ENCODE measurements around the gene NCEH1. TPM values are rescaled to one million over a fixed set of nuclear protein-coding genes. Genes with fewer than 3 reads are reported as not detected.

Gene NCEH1
- total RNA-seq, 1 experiment from 2014 or later, result 11.5 TPM

GRCh38 chr3:172629470-172629869 is 81.4 kb downstream of the NCEH1 start:
- CTCF ChIA-PET, result no interaction called here
- intact Hi-C loops (cut with micrococcal nuclease), result no loop called here
- POLR2A ChIA-PET, result no interaction called here
- H4K20me1 ChIP-seq (ENCODE audit: insufficient read depth), result no peaks in the 10 kb centered on the region
- no peak for TF ChIP-seq RAD21 (IDR thresholded peaks at IDR 0.05; ENCODE audit: low read depth)
- H3K9me3 ChIP-seq (ENCODE audit: control insufficient read depth in 1 of 2, insufficient read depth in 1 of 2, low read depth in 1 of 2, low read length in 2 of 2), result no peaks in the 10 kb centered on the region
- BruUV-seq (replicated peaks), result no TSS peak
- DNase-seq (ENCODE audit: low read depth, low spot score) (no peak), ATAC-seq (no peak)
- H3K4me2 ChIP-seq (ENCODE audit: low read length), result no peak overlapping the region
- no peak overlapping the region for H3K4me3 ChIP-seq (replicated peaks in 1 of 2; ENCODE audit: low read depth in 1 of 2, low read length in 2 of 2)
- H3K36me3 ChIP-seq (ENCODE audit: control insufficient read depth in 1 of 2, insufficient read depth in 2 of 2, low read length in 2 of 2), result no peaks in the 10 kb centered on the region; a peak in 1 of 4 replicates
- H3K9me2 ChIP-seq (ENCODE audit: insufficient read depth), result no peaks in the 10 kb centered on the region
- H3K9ac ChIP-seq (ENCODE audit: low read length), result no peak overlapping the region
- no peaks in the 10 kb centered on the region for H3K79me2 ChIP-seq (ENCODE audit: insufficient read depth, low read length)
- no peak overlapping the region for H2AFZ ChIP-seq (ENCODE audit: low read depth, low read length, poor library complexity, severe bottlenecking)
- peaks cover 4 to 12% of the 10 kb centered on the region in 2 experiments for H3K4me1 ChIP-seq (ENCODE audit: control insufficient read depth in 1 of 2, insufficient read depth in 2 of 2, low read length in 2 of 2)
- no peaks in the 10 kb centered on the region for H3K27me3 ChIP-seq (ENCODE audit: insufficient read depth, low read length)
- RAD21 ChIA-PET (ENCODE audit: low non-redundant PET in 1 of 2, low total read pairs in 2 of 2, uncharacterized antibody in 2 of 2, unreplicated experiment in 2 of 2), result no interaction called here
- H3K27ac ChIP-seq (ENCODE audit: low read depth, low read length), result no peak overlapping the region

GRCh38 chr3:172627057-172627809 is 83.6 kb downstream of the NCEH1 start:
- intact Hi-C loops (cut with micrococcal nuclease), result no loop called here
- BruUV-seq (replicated peaks), result no TSS peak
- peak overlapping the region; percentile 18; the same call in 1 of the 2 replicates for H3K4me2 ChIP-seq (ENCODE audit: low read length)
- TF ChIP-seq ZNF274 (IDR thresholded peaks at IDR 0.05; ENCODE audit: low read depth, low read length) (no peak), ELF1 (IDR thresholded peaks at IDR 0.05; ENCODE audit: borderline replicate concordance, low read depth) (no peak), EGR1 (IDR thresholded peaks at IDR 0.05; ENCODE audit: low read depth) (no peak), CEBPB (IDR thresholded peaks at IDR 0.05; ENCODE audit: low read depth) (no peak), REST (IDR thresholded peaks at IDR 0.05; ENCODE audit: low read depth) (no peak), TCF7L2 (IDR thresholded peaks at IDR 0.05; ENCODE audit: borderline replicate concordance, extremely low read depth, insufficient read depth, insufficient read length) (no peak), JUND (IDR thresholded peaks at IDR 0.05) (no peak), CBX3 (IDR thresholded peaks at IDR 0.05; ENCODE audit: low read depth) (no peak), EZH2 (IDR thresholded peaks at IDR 0.05) (no peak), MAX (IDR thresholded peaks at IDR 0.05) (no peak), ZFX (IDR thresholded peaks at IDR 0.05) (no peak), POLR2A (IDR thresholded peaks at IDR 0.05; ENCODE audit: borderline replicate concordance, extremely low read depth, insufficient read depth, insufficient read length) (no peak), ZBTB33 (IDR thresholded peaks at IDR 0.05; ENCODE audit: extremely low read depth, insufficient replicate concordance, low read length) (no peak), YY1 (IDR thresholded peaks at IDR 0.05; ENCODE audit: extremely low read depth, insufficient replicate concordance, low read depth, low read length) (no peak)

More at GRCh38 chr3:172627057-172627809, 83.6 kb downstream of the NCEH1 start:
- Histone ChIP-seq H2AFZ (ENCODE audit: low read depth, low read length, poor library complexity, severe bottlenecking) (no peak overlapping the region), H3K27ac (ENCODE audit: low read depth, low read length) (no peak overlapping the region), H3K9ac (ENCODE audit: low read length) (no peak overlapping the region), H3K79me2 (ENCODE audit: insufficient read depth, low read length) (no peaks in the 10 kb centered on the region), H3K4me1 (ENCODE audit: control insufficient read depth in 1 of 2, insufficient read depth in 2 of 2, low read length in 2 of 2) (peaks cover 11 to 16% of the 10 kb centered on the region in 2 experiments), H3K4me3 (replicated peaks in 1 of 2; ENCODE audit: low read depth in 1 of 2, low read length in 2 of 2) (no peak overlapping the region), H3K36me3 (ENCODE audit: control insufficient read depth in 1 of 2, insufficient read depth in 2 of 2, low read length in 2 of 2) (no peaks in the 10 kb centered on the region; a peak in 1 of 4 replicates), H3K27me3 (ENCODE audit: insufficient read depth, low read length) (no peaks in the 10 kb centered on the region), H3K9me3 (ENCODE audit: control insufficient read depth in 1 of 2, insufficient read depth in 1 of 2, low read depth in 1 of 2, low read length in 2 of 2) (no peaks in the 10 kb centered on the region), H4K20me1 (ENCODE audit: insufficient read depth) (no peaks in the 10 kb centered on the region), H3K9me2 (ENCODE audit: insufficient read depth) (no peaks in the 10 kb centered on the region)
- DNase-seq (ENCODE audit: low read depth, low spot score) (no peak), ATAC-seq (no peak)
- CTCF ChIA-PET, result no interaction called here
- RAD21 ChIA-PET (ENCODE audit: low non-redundant PET in 1 of 2, low total read pairs in 2 of 2, uncharacterized antibody in 2 of 2, unreplicated experiment in 2 of 2), result no interaction called here
- POLR2A ChIA-PET, result no interaction called here

All from HCT116 (cell line).